Ishikawa (cell line): ENCODE data around the gene SRRM5.
A peak's percentile ranks its signal among the peaks of the same experiment; 100 is the strongest.

Experiments
- CEBPB ChIP-seq: IDR thresholded peaks from 2 replicates; pipeline ENCODE4 v1.6.1; 2012
- CREB1 ChIP-seq: IDR thresholded peaks from 2 replicates; pipeline ENCODE4 v1.6.1; 2012; ENCODE audit warnings: low read depth
- EGR1 ChIP-seq: IDR thresholded peaks from 2 replicates; pipeline ENCODE4 v1.6.1; 2012
- EP300 ChIP-seq: IDR thresholded peaks from 2 replicates; pipeline ENCODE4 v1.6.1; 2012; ENCODE audit warnings: borderline replicate concordance
- FOXM1 ChIP-seq: IDR thresholded peaks from 2 replicates; pipeline ENCODE4 v1.6.1; 2012; ENCODE audit warnings: low read depth, borderline replicate concordance
- NFIC ChIP-seq: IDR thresholded peaks from 2 replicates; pipeline ENCODE4 v1.6.1; 2012
- RAD21 ChIP-seq: IDR thresholded peaks from 2 replicates; pipeline ENCODE4 v1.6.1; 2012; ENCODE audit warnings: low read depth
- REST ChIP-seq: IDR thresholded peaks from 2 replicates; pipeline ENCODE4 v1.6.1; 2012; ENCODE audit warnings: low read depth, mild to moderate bottlenecking
- TAF1 ChIP-seq: IDR thresholded peaks from 2 replicates; pipeline ENCODE4 v1.6.1; 2012; ENCODE audit warnings: low read depth, mild to moderate bottlenecking
- TCF12 ChIP-seq: IDR thresholded peaks from 2 replicates; pipeline ENCODE4 v1.6.1; 2012; ENCODE audit warnings: low read depth
- TEAD4 ChIP-seq: IDR thresholded peaks from 2 replicates; pipeline ENCODE4 v1.6.1; 2012
- YY1 ChIP-seq: IDR thresholded peaks from 2 replicates; pipeline ENCODE4 v1.6.1; 2012; ENCODE audit warnings: low read depth
- ZBTB7A ChIP-seq: IDR thresholded peaks from 2 replicates; pipeline ENCODE4 v1.6.1; 2012; ENCODE audit warnings: low read depth
- TF ChIP-seq, protein P1 (sequence below): IDR thresholded peaks from 2 replicates; pipeline ENCODE4 v1.6.1; 2012
- TF ChIP-seq, protein P2 (sequence below): IDR thresholded peaks from 2 replicates; pipeline ENCODE4 v1.6.1; 2012

Gene SRRM5

GRCh38 chr19:43651758-43652545 is 40.1 kb downstream of the SRRM5 start:
- TF ChIP-seq CREB1 (no peak), RAD21 (peak; percentile 89)

DNA sequence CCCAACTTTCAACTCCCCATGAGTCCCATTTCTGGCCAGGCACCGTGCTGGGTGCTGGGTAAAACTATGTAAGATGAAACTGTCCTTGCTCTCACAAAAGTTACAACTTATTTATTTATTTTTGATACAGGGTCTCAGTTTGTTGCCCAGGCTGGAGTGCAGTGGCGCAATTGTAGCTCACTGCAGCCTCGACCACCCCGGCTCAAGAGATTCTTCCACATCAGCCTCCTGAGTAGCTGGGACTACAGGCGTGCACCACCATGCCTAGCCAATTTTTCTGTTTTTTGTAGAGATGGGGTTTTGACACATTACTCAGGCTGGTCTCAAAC is 40.6 kb downstream of the SRRM5 start:
- no peak for TF ChIP-seq RAD21
- TF ChIP-seq CEBPB, result no peak
- no peak for TF ChIP-seq EP300
- no peak for TF ChIP-seq YY1
- no peak for TF ChIP-seq ZBTB7A
- no peak for TF ChIP-seq TAF1
- TF ChIP-seq CREB1, result no peak

- no peak for TF ChIP-seq NFIC
- no peak for TF ChIP-seq TEAD4
- no peak for TF ChIP-seq TCF12
- no peak for TF ChIP-seq TAF1
Measured at GRCh38 chr19:43656436-43656835, 44.5 kb downstream of the SRRM5 start.

DNA sequence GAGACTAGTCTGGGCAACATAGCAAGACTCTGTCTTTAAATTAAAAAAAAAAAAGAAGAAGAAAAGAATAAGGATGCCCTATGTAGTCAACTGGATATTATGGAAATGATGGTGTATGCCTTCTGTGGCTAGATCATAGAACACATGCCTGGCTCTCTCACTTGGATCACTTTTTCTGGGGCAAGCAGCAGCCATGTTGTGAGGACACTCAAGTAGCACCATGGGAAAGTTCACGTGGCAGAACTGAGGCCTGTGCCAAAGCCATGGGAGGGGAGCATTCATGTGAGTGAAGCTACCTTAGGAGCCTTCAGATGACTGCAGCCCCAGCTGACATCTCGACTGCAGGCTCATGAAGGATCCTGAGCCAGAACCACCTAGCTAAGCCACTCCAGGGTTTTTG is 46.1 kb downstream of the SRRM5 start:
- TF ChIP-seq TEAD4, result no peak
- TF ChIP-seq, protein P1, sequence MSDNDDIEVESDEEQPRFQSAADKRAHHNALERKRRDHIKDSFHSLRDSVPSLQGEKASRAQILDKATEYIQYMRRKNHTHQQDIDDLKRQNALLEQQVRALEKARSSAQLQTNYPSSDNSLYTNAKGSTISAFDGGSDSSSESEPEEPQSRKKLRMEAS, result no peak
- TF ChIP-seq CEBPB, result no peak
- TF ChIP-seq EGR1, result no peak
- TF ChIP-seq REST, result no peak
- no peak for TF ChIP-seq TAF1
- TF ChIP-seq ZBTB7A, result no peak
- TF ChIP-seq FOXM1, result no peak
- no peak for TF ChIP-seq EP300
- TF ChIP-seq, protein P2, sequence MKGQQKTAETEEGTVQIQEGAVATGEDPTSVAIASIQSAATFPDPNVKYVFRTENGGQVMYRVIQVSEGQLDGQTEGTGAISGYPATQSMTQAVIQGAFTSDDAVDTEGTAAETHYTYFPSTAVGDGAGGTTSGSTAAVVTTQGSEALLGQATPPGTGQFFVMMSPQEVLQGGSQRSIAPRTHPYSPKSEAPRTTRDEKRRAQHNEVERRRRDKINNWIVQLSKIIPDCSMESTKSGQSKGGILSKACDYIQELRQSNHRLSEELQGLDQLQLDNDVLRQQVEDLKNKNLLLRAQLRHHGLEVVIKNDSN, result no peak
- no peak for TF ChIP-seq TCF12

DNA sequence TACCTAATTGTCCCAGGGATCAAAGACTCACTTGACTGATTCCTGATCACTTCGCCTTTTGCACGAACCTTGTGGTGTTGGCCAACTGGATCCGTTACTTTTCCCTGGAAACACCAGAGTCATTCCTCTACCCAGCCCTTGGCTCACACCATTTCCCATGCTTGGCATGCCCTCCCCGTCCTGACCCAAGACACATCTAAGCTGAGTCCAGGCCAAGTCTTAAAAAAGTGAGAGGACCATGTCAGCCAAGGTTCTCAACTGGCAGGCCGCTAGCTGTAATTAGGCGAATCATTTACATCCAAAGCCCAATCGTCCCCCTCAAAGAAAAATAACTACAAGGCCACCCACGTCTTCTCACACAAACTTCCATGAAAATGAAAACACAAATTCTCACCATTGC is 46.6 kb downstream of the SRRM5 start:
- TF ChIP-seq ZBTB7A (no peak), REST (no peak), FOXM1 (no peak), TEAD4 (no peak), EGR1 (no peak), NFIC (no peak), RAD21 (no peak)
- TF ChIP-seq, protein P1, result no peak

DNA sequence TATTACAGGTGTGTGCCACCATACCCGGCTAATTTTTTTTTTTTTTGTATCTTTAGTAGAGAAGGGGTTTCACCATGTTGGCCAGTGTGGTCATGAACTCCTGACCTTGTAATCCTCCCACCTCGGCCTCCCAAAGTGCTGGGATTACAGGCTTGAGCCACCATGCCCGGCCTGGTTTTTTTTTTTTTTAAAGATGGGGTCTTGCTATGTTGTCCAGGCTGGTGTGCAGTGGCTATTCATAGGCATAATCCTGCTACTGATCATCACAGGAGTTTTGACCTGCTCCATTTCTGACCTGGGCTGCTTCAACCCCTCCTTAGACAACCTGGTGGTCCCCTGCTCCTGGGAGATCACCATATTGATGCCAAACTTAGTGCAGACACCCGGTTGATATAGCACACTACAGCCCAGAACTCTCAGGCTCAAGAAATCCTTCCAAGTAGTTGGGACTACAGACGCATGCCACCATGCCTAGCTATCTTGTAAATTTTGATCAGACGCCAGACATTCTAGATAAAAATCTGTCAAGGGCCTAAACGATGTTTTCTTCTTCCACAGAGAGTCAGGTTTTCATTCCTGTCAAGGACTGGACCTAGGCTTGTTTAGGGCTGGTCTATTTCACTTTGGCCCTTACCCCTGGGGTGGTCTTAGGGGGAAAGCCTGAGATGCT is 48.5 kb downstream of the SRRM5 start:
- TF ChIP-seq NFIC (no peak), CEBPB (no peak), EGR1 (no peak), CREB1 (no peak)
- TF ChIP-seq, protein P2, result no peak

DNA sequence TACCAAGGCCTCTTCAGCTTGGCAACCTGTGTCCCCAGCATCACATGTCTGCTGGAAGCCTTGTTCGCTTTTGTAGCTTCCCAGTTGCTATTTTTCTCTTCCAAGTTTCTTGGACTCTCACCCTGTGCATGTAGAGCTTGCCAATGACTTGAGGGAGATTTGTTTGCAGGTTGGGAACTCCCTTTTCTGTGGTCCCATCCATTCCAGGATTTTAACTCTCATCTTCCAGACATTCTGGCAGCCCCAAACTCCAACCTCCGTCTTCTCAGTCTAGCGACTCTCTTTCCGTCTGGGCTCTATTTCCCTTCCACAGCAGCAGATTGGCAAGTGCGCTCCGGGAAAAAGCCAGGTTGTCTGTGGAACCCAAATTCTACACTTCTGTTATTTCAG is 49.1 kb downstream of the SRRM5 start:
- no peak for TF ChIP-seq NFIC
- TF ChIP-seq FOXM1, result no peak
- no peak for TF ChIP-seq CEBPB
- TF ChIP-seq REST, result no peak
- no peak for TF ChIP-seq ZBTB7A
- no peak for TF ChIP-seq RAD21
- no peak for TF ChIP-seq TAF1
- TF ChIP-seq, protein P2, result no peak
- no peak for TF ChIP-seq TEAD4
- TF ChIP-seq CREB1, result no peak
